ENCODE measurements around the gene RNU2-1.
"Not testable (repeated sequence)": the region's sequence is repeated elsewhere in the genome, so short reads cannot be mapped to it uniquely, and the experiment has no call there.

GRCh38 chr17:43233263-43233662 is 514 bp downstream of the RNU2-1 start:
- TF ChIP-seq CTCF (IDR thresholded peaks at IDR 0.05); ZFX (IDR thresholded peaks at IDR 0.05; ENCODE audit: borderline replicate concordance): not testable (repeated sequence)
